GM23248 (cell line): ENCODE data around the gene CTNNA2.

Experiments used
- EZH2 ChIP-seq: fragments of 200-600 bp; sonication (generic); IDR thresholded peaks from 2 replicates; pipeline ENCODE4 v1.6.1; 2018; ENCODE audit warnings: antibody characterized with exemption, mild to moderate bottlenecking; ENCODE audit not compliant: insufficient read depth, poor library complexity, severe bottlenecking
- EZH2phosphoT487 ChIP-seq: fragments of 200-600 bp; sonication (generic); IDR thresholded peaks from 2 replicates; pipeline ENCODE4 v1.6.1; 2018; ENCODE audit warnings: antibody characterized with exemption, moderate library complexity, mild to moderate bottlenecking, low read depth; ENCODE audit not compliant: insufficient read depth

DNA sequence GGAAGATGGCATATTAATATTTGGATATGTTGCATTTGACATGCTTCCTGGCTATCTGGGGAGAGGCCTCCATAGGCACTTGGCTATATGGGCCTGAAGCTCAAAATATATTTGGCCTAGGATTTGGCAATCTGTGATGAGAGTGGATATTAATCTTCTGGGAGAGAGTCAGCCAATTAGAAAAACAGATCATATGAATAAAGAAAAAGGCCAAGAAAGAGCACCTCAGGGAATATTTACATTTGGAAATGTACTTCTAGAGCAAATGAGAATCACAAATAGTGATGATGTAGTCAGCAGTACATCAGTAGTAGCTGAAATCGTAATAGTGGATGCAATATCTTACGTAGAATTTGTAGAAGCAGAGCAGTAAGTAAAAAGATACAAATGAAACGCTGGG, 277.0 kb downstream of the CTNNA2 start:
- TF ChIP-seq EZH2phosphoT487 (no peak), EZH2 (no peak)
